NCI-H128 (cell line): ENCODE results near the gene FAM83C.

Experiments
- DNase-seq: peaks from one replicate; lab custom pipeline; 2025; ENCODE audit not compliant: unreplicated experiment; lab: John Stamatoyannopoulos, UW

The FAM83C gene

DNA sequence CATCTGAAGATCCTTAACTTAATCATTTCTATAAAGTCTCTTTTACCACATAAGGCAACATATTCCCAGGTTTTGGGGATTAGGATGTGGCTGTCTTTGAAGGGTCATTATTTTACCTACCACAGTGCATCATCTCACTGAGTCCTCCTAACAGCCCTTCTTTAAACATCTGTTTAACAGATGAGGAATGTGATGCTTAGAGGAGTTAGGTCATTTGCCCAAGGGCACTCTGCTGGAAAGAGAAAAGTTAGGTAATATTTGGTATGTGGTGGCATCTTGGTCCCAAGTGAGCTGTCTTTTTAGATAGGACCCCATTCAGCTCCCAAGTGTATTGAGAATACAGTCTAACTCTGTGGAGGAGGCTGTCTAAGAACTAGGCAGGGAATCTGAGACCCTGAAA, 54.7 kb downstream of the FAM83C start:
- DNase-seq, result no peak

DNA sequence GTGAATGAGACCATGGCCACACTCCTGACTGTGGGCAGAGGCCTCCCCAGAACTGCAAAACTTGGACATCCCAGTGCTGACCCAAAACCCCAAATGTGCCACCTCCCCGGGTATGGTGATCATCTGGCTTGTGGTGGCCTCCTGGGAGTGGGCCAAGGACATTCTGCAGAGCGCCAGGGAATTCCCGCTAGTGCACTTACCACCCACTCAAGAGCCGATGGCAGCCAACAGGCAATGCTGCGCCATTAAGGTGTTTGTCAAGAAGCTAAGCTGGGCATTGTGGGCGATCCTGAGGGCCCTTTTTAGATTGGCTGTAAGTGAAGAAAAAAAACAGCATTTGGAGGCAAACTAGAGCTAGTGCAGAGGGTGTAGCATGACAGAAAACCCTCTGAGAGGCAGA, 56.3 kb downstream of the FAM83C start:
- DNase-seq, result no peak
